HG03103 (cell line): ENCODE measurements around the gene TPPP3.

Source experiments
- ATAC-seq: cut with Tn5 transposase; IDR thresholded peaks from one replicate; pipeline ENCODE4 v1.9.1; 2021; ENCODE audit warnings: low read depth; ENCODE audit not compliant: unreplicated experiment

TPPP3 gene

GRCh38 chr16:67406111-67406971 is 13.0 kb upstream of the TPPP3 start:
- no peak for ATAC-seq

DNA sequence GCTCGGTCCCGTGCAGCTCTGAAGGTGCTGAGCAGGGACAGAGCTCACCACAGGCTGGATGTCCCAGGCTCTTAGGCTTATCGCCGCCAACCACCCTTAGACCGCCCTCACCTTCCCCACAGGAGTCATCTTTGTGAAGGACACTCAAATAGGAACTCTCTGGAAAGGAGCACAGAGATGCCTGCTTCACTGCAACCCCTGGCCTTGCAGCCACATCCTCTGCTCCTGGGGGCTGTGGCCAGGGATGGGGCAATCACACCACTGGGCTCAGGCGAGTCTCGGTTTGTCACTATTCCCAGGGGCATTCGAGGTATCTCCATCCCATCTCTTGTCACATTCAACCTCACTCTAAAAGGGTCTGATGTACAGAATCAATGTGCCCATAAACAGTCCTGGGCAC is 12.0 kb upstream of the TPPP3 start:
- no peak for ATAC-seq

DNA sequence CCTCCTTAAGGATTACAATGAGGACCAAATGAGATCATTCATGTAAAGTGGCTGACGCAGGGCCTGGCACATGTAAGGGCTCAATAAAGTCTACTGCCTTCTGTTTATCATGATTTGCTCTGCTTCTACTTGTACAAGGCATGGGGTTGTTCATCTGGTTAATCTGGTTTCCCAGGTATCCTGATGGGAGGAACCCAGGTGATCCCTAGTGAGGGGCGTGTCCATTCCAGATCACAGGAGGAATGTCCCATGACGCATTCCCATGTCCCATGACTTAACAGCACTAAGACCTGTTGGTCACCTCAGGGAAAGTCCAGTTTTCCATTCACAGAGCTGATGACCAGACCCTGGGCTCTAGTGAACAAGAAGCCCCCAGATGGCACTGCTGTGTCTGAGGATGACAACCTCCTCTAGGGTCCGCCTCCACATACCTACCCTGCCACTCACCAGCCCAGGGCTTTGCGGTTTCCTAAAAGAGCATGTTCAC is 11.5 kb upstream of the TPPP3 start:
- no peak for ATAC-seq

GRCh38 chr16:67403976-67404555 is 10.8 kb upstream of the TPPP3 start:
- no peak for ATAC-seq

- ATAC-seq = no peak
These were observed 7.6 kb upstream of the TPPP3 start for GRCh38 chr16:67400901-67401300.

GRCh38 chr16:67399749-67400704 is 6.7 kb upstream of the TPPP3 start:
- ATAC-seq = no peak

DNA sequence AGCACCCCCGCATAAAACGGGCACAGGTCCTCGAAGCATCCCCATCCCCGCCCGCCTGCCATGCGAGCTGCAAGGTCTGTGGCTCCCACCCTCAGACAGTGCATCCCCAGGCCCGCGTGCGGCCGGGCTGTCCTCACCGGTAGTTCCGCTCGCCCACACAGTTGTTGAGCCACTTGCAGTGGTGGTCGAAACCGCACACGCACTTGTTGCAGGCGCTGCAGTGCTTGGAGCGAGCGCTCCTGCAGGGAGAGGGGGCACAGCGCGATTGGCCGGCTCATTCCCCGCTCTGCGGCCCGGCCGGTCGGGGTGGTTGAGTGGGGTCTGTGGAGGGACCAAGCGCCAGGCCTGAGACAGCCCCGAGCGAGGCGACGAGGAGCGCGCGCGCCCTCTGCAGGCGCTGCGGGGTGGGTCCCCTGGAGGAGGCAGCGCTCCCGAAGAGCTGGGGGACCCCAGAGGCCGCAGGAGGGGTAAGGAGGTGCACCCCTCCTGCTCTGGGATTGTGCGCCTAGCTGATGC is 6.0 kb upstream of the TPPP3 start:
- no peak for ATAC-seq

GRCh38 chr16:67398546-67399217 is 5.4 kb upstream of the TPPP3 start:
- no peak for ATAC-seq

GRCh38 chr16:67397812-67398545 is 4.7 kb upstream of the TPPP3 start:
- ATAC-seq = no peak

GRCh38 chr16:67397036-67397801 is 3.9 kb upstream of the TPPP3 start:
- no peak for ATAC-seq

DNA sequence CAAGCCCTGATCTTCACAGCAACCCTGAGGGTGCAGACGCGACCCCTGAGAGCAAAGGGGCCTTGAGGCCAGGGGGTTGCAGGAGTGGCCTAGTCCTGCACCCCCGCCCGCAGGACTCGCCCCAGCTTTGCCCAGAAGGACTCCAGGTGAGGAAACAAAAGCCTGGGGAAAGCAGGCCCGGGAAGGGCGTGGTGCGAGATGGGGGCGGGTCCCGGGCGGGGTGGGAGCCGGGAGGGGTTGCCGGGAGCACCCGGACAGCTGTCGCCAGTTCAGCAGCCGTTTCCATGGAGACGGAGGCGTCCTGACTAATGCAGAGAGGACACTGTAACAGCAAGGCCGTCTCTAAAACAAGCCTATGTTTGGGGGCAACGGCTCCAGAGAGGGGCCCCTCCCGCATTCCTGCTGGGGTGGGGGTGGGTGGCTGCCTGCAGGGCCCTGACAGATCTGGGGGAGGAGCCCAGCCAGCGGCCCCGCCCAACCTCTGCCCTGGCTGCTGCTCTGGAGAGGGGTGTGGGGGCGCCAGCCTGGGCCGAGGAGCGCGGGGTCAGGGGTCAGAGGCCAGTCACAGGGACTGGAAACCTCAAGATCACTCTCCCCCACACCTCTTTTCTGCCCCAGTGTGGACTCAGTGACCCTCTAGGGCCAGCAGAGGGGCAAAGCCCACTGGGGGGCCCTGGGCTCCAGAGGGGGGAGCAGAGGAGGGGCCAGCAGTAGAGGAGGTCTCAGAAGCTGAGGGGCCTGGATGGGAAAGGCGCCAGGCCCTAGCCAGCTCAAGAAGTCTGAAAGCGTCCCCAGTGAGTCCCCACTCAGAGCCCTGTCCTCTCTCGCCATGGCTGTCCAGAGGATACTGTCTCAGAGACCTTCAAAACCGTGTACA is 3.1 kb upstream of the TPPP3 start:
- ATAC-seq = no peak

DNA sequence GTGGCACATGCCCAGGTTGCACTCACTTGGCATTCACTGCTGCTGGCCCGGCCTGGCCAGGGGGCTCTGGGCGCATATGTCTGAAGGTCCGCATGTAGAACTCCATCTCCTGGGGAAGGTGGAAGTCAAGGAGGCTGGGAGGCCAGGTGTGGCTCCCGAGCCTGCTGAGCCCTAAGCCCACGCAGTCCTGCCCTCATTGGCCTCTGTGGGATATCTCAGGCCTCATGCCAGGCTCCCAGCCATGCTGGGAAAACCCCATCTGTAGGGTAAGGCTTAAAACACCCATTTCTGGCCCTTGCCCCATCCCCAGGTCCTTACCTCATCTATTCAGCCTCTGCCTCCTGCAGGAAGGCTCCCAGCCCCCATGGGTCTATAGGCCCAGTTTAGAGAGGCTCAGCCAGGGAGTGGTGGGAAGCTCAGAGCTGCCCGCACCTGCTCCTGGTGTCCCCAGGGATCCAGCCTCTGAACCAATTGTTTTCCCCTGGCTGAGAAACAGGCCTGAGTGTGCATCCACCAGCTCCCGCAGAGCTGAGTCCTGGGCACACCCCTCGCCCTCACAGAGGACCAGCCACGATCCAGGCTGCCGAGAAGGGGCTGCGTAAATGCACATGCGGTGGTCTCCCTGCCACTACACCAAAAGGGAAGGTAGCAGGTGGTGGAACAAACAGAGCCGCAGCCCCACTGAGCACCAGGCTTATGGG is 2.3 kb upstream of the TPPP3 start:
- ATAC-seq = no peak

- ATAC-seq = no peak
These were observed 1.8 kb upstream of the TPPP3 start for GRCh38 chr16:67395105-67395457.

DNA sequence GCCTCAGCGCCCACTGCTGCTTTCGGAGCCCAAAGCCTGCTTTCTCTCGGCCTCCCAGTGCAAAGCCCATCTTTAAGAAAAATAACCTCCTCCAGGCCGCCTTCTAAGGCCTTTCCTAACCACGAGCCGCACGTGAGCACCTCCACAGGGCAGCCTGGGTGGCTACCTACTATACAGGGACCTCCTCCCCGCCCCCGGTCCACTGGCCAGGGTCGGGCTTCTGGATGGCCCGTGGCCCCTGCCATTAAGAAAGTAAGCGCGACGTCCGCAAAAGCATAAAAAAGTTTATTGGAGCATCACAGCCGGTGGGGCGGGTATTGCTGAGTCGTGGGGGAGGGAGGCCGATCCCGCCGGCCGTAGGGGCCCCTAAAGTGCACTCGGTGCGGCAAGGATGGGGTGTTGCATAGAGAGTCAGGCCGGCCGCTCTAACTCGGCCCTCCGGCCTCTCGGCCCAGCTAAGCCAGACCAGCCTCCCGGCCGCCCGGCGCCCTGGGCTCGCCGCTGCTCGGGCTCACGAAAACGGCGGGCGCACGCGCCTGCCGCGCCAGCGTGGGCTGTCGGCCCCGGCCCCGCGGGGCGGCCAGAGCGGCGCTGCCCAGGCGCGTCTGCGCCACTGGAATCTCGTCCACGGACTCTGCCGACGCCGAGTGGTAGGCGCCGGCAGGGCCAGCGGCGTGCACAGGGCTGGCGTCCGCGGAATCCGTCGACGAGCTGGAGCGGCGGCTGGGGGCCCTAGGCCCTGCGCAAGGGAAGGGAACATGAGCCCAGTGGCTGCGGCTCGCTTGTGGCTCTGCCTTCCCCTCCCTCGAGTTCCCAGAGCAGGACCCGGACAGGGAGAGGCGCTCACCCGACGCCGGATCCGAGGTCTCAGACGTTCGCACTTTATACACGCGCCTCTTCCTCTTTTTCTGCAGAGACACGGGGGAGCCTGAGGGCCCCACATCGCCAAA is 1.1 kb upstream of the TPPP3 start:
- ATAC-seq = no peak

DNA sequence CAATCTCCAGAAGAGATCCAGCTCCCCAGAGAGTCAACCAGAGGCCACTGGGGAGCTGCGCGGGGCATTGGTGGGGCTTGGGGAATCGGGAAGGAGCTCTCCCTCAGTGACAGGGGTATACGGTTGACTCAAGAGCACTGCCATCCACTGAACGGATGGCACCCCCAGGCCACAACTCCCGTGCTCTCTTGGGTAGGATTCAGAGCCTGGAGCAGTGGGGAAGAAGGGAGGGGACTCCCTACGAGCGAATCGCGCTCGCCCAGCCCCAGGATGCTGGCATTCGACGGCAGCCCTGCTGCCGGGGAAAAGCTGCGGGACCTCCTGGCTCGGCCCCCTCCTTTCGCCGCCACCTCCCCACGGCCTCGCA is 473 bp upstream of the TPPP3 start:
- ATAC-seq = no peak

- ATAC-seq = no peak
These were observed 818 bp downstream of the TPPP3 start for GRCh38 chr16:67392301-67393059.
